H1 (cell line): ENCODE results near the gene PRPF4. TPM values are rescaled to one million over a fixed set of nuclear protein-coding genes. Genes with fewer than 3 reads are reported as not detected.

ENCODE experiments used
- CBX5 ChIP-seq: fragments of 300-800, 300-1000 bp; sonication (generic); IDR thresholded peaks from 2 replicates; pipeline ENCODE4 v1.7.1; 2016; ENCODE audit warnings: antibody characterized with exemption, low read length, low read depth
- polyA plus RNA-seq, 7 experiments: library from polyadenylated mRNA; depleted of rRNA in 3 of 7; stranded (reverse) in 5 of 7; unstranded in 2 of 7; fragments of >200 nt in 5 of 7; fragments of 200-250 nt in 2 of 7; gene quantifications; 1 replicate in 5 of 7; 2 replicates in 1 of 7; 4 replicates in 1 of 7; pipeline versions ENCODE4 v1.2.1 to v1.2.3, GENCODE V29; 2011 to 2013; ENCODE audit warnings: missing spikeins in 2 of 7, mixed read lengths in 2 of 7
- total RNA-seq: library from RNA; stranded (reverse); fragmentation: NEBNext Ultra II Directional; extraction: Animal tissue kit (Norgen Biotek cat#: 25700); gene quantifications from 2 replicates; pipeline ENCODE4 v1.2.1, GENCODE V29; 2021

Gene PRPF4
- total and polyA plus RNA-seq, 2 of the 8 experiments (the other 6 are each of a cell fraction or from before 2014, with no cell fraction given) = 15.2 to 33.4 TPM

- no peak for TF ChIP-seq CBX5
Measured at GRCh38 chr9:113261917-113262671, 13.4 kb upstream of the PRPF4 start (continued).
